Peyer's patch (tissue), 4 donors: ENCODE measurements around the gene BAHD1.

Experiments
- POLR2A ChIP-seq, 2 donors: fragments of 450-650 bp; IDR thresholded peaks; one replicate each; pipeline ENCODE4 v1.5.1; 2017; ENCODE audit warnings: antibody characterized with exemption in 2 of 2, mild to moderate bottlenecking in 2 of 2, moderate library complexity in 2 of 2
- TF ChIP-seq, protein P1 (sequence below), 6 experiments: fragments of 450-650 bp in 4 of 6; fragments of 200-600 bp in 2 of 6; sonication (generic) in 1 of 6; IDR thresholded peaks; one replicate each; pipeline ENCODE4 v1.5.1; 2017 to 2019; ENCODE audit warnings: antibody characterized with exemption in 6 of 6, mild to moderate bottlenecking in 3 of 6, moderate library complexity in 1 of 6

DNA sequence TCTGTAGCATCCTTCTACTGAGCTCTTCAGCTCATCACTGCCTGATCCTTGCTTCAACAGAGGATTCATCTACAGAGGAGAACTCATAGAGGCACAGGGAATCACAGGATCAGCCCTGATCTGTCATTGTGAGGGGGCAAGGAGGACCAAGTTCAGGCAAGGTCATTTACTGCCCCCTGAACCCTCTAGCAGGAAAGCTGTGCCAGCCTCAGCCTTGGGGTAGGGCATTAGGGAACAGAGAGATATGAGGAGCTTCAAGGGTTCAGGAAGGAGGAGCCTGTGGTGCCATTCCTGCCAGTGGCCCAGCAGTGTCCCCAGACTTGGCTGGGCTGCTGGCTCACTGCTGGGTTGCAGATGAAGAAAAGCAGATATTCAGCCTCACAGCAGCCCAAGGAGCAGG, 38.3 kb downstream of the BAHD1 start:
- no peak for TF ChIP-seq POLR2A (IDR thresholded peaks at IDR 0.05)
- TF ChIP-seq, protein P1, sequence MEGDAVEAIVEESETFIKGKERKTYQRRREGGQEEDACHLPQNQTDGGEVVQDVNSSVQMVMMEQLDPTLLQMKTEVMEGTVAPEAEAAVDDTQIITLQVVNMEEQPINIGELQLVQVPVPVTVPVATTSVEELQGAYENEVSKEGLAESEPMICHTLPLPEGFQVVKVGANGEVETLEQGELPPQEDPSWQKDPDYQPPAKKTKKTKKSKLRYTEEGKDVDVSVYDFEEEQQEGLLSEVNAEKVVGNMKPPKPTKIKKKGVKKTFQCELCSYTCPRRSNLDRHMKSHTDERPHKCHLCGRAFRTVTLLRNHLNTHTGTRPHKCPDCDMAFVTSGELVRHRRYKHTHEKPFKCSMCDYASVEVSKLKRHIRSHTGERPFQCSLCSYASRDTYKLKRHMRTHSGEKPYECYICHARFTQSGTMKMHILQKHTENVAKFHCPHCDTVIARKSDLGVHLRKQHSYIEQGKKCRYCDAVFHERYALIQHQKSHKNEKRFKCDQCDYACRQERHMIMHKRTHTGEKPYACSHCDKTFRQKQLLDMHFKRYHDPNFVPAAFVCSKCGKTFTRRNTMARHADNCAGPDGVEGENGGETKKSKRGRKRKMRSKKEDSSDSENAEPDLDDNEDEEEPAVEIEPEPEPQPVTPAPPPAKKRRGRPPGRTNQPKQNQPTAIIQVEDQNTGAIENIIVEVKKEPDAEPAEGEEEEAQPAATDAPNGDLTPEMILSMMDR (IDR thresholded peaks at IDR 0.05): no peak
